Measurements from ENCODE around the gene OR2B2. TPM values are rescaled to one million over a fixed set of nuclear protein-coding genes. Genes with fewer than 3 reads are reported as not detected.
"Not testable (repeated sequence)": the region's sequence is repeated elsewhere in the genome, so short reads cannot be mapped to it uniquely, and the experiment has no call there.

The OR2B2 gene
- total and polyA plus RNA-seq, 4 donors: not detected

GRCh38 chr6:27951040-27951439 is 38.8 kb upstream of the OR2B2 start:
- DNase-seq (no peak), ATAC-seq (ENCODE audit: insufficient read depth, low FRiP score) (no peak)
- no peak overlapping the region for H3K4me3 ChIP-seq
- no peak for TF ChIP-seq CTCF (IDR thresholded peaks at IDR 0.05; ENCODE audit: control extremely low read depth, extremely low read depth)
- peaks cover 0 to 10% (median 4%) of the 10 kb centered on the region in 3 donors for H3K27me3 ChIP-seq (ENCODE audit: control insufficient read depth in 3 of 3, insufficient read depth in 3 of 3, low read length in 2 of 3)
- H3K4me1 ChIP-seq (ENCODE audit: control insufficient read depth in 5 of 5, insufficient read depth in 5 of 5, low read length in 5 of 5): no peaks in the 10 kb centered on the region
- H3K36me3 ChIP-seq (ENCODE audit: control insufficient read depth in 4 of 4, insufficient read depth in 4 of 4, low read length in 4 of 4): no peaks in the 10 kb centered on the region
- 57 to 80% methylated on average over 1 of the region's 1 CpG for WGBS, 2 donors
- no peak overlapping the region for H3K27ac ChIP-seq (ENCODE audit: low read depth in 1 of 2, low read length in 1 of 2)
- H3K9ac ChIP-seq (ENCODE audit: insufficient read depth in 1 of 2, low read length in 2 of 2): no peak overlapping the region
- H3K9me3 ChIP-seq (ENCODE audit: control insufficient read depth in 4 of 4, insufficient read depth in 3 of 4, low read length in 3 of 4): no peaks in the 10 kb centered on the region

GRCh38 chr6:27948237-27948636 is 36.0 kb upstream of the OR2B2 start:
- DNase-seq: no peak
- no peaks in the 10 kb centered on the region for H3K4me1 ChIP-seq (ENCODE audit: control insufficient read depth in 5 of 5, insufficient read depth in 5 of 5, low read length in 5 of 5)
- no peaks in the 10 kb centered on the region for H3K36me3 ChIP-seq (ENCODE audit: control insufficient read depth in 4 of 4, insufficient read depth in 4 of 4, low read length in 4 of 4)
- no peak overlapping the region for H3K9ac ChIP-seq (ENCODE audit: insufficient read depth in 1 of 2, low read length in 2 of 2)
- H3K27me3 ChIP-seq (ENCODE audit: control insufficient read depth in 3 of 3, insufficient read depth in 3 of 3, low read length in 2 of 3): peaks cover 0 to 6% (median 4%) of the 10 kb centered on the region in 3 donors
- peaks cover 0 to 2% (median 0%) of the 10 kb centered on the region in 4 donors for H3K9me3 ChIP-seq (ENCODE audit: control insufficient read depth in 4 of 4, insufficient read depth in 3 of 4, low read length in 3 of 4)
- WGBS, 2 donors: 85 to 93% methylated on average over 1 of the region's 1 CpG
- no peak for TF ChIP-seq CTCF (IDR thresholded peaks at IDR 0.05; ENCODE audit: control extremely low read depth, extremely low read depth)
- no peak for ATAC-seq (ENCODE audit: insufficient read depth, low FRiP score)
- no peak overlapping the region for H3K27ac ChIP-seq (ENCODE audit: low read depth in 1 of 2, low read length in 1 of 2)
- H3K4me3 ChIP-seq: no peak overlapping the region

GRCh38 chr6:27943072-27943471 is 30.9 kb upstream of the OR2B2 start:
- WGBS, 2 donors: 40 to 46% methylated on average over 6 of the region's 6 CpGs
- not testable (repeated sequence) for H3K27me3 ChIP-seq (ENCODE audit: control insufficient read depth in 3 of 3, insufficient read depth in 3 of 3, low read length in 2 of 3); ATAC-seq (ENCODE audit: insufficient read depth, low FRiP score); DNase-seq; H3K9ac ChIP-seq (ENCODE audit: insufficient read depth in 1 of 2, low read length in 2 of 2); H3K9me3 ChIP-seq (ENCODE audit: control insufficient read depth in 4 of 4, insufficient read depth in 3 of 4, low read length in 3 of 4); H3K36me3 ChIP-seq (ENCODE audit: control insufficient read depth in 4 of 4, insufficient read depth in 4 of 4, low read length in 4 of 4); H3K4me1 ChIP-seq (ENCODE audit: control insufficient read depth in 5 of 5, insufficient read depth in 5 of 5, low read length in 5 of 5); H3K27ac ChIP-seq (ENCODE audit: low read depth in 1 of 2, low read length in 1 of 2); H3K4me3 ChIP-seq

- ATAC-seq (ENCODE audit: insufficient read depth, low FRiP score) (no peak), DNase-seq (no peak)
- H3K27ac ChIP-seq (ENCODE audit: low read depth in 1 of 2, low read length in 1 of 2): no peak overlapping the region
- H3K9me3 ChIP-seq (ENCODE audit: control insufficient read depth in 4 of 4, insufficient read depth in 3 of 4, low read length in 3 of 4): peaks cover 0 to under 1% (median 0%) of the 10 kb centered on the region in 4 donors
- H3K4me3 ChIP-seq: no peak overlapping the region
- H3K4me1 ChIP-seq (ENCODE audit: control insufficient read depth in 5 of 5, insufficient read depth in 5 of 5, low read length in 5 of 5): no peaks in the 10 kb centered on the region
- WGBS, 2 donors: 78 to 84% methylated on average over 1 of the region's 1 CpG
- H3K9ac ChIP-seq (ENCODE audit: insufficient read depth in 1 of 2, low read length in 2 of 2): no peak overlapping the region
- peaks cover 0 to 6% (median 3%) of the 10 kb centered on the region in 3 donors for H3K27me3 ChIP-seq (ENCODE audit: control insufficient read depth in 3 of 3, insufficient read depth in 3 of 3, low read length in 2 of 3)
- no peaks in the 10 kb centered on the region for H3K36me3 ChIP-seq (ENCODE audit: control insufficient read depth in 4 of 4, insufficient read depth in 4 of 4, low read length in 4 of 4)
- no peak for TF ChIP-seq CTCF (IDR thresholded peaks at IDR 0.05; ENCODE audit: control extremely low read depth, extremely low read depth)
These were observed 28.6 kb upstream of the OR2B2 start for GRCh38 chr6:27940766-27941165.
